ENCODE measurements around the gene RASGRP2.

Gene RASGRP2

DNA sequence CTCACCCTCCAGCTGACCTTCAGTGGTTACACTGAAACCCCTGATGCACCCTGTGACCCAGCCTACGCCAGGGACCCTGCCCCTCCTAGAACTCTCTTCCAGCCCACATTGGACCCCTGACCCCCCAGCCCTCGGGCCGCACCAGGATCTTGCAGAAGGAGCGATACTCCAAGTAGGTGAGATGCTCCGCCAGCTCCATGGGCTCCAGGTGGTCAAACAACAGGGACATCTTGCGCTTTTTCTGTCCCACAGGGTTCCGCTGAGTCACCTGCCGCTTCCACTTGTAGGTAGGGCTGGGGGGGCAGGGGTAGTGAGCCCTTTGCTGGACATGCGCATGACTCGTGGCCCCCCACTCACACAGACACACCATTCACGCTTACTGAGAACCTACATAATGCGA lies 4.1 kb downstream of the RASGRP2 start:
- no peak for DNase-seq

DNA sequence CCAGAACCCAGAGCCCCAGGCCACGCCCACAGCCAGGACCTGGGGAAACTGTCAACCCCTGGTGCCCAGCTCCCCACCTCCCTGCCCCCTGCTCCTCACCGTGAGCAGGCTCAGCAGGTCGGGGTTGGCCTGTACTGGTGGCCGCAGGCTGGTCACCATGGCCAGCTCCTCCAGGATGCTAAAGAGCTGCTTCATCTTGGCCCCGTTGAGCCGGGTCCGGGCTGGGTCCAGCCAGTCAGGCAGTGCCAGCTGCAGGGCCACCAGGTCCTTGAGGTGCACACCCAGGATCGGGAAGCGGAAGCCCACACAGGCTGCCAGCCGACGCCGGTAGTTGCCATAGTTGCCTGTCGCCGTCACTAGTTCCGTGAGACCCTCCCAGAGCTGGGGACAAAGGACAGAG lies 7.3 kb downstream of the RASGRP2 start:
- no peak for DNase-seq

DNA sequence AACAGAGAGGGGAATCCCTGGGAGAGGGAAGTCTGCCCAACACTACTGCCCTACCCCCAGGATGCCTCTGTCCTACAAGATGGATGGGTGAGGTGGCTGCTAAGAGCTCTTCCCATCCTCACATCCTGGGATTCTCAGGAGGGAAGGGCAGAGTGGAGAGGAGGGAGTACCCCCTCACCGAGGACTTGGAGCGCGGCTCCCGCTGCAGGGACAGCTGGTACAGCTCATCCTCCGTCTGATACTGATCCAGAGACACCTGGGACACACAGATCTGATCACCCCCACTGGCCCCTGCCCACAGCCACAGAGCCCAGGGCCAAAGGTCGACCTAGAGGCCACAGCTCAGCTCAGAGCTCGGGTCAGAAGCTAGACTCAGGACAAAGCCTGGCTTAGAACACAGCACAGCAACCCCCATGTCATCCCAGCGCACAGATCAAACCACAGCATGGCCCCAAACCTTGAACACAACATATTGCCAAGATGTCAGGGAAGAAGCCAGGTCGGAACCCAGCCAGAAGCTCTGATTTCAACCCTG lies 8.2 kb downstream of the RASGRP2 start:
- no peak for DNase-seq

DNA sequence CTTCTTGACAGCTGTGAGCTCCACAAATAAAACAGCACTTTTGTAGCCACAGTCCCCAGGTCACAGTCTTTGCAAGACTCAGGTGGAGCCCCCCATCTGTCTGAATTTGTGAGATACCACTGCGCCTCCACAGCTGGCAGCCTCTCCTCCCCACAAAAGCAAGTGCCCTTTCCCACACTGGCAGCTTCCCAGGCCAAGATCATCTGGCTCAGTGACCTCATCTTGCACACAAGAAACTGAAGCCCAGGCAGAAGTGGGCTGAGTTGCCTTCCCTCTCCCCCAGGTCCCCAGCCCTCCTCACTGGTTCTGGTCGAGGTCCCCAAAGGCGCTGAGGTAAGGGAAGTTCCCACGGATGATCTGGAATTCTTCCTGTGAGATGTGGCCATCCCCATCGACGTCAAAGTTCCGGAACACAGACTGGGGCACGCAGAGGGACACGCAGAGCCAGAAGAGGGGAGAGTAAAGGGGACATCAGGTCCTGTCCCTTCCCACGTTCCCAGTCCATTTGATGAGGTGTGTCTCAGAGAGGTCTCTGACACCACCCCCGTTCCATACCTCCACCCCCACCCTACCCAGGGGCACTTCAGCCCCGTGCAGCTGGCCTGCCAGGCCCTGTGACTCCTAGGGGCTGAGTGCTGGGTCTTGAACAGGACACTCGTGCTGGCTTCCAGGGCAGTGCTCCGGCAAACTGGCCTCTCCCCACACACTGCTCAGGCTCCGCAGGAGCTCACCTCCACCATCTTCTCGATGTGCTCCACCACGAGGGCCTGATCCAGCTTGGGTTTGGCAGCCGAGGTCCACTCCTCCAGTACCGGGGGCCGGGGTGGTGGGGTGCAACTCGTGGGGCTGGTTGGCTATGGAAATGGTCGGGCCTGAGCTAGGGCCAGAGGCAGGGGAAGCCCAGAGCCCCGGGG lies 8.9 kb downstream of the RASGRP2 start:
- DNase-seq: peak; percentile 36

DNA sequence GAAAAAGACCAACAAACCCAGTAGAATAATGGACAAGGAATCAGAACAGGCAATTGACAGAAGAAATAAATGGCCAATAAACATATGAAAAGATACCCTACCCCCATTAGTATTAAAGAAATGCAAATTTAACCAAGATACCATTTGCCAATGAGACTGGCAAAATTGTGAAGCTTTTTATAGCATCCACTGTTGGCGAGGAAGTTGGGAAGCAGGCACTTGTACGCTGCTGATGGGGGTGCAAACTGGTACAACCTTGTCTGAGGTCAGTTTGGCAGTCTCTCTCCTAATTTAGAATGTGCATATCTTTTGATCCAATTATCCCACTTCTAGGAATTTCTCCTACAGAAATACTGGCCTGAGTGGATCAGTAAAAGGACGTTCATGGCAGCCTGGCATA lies 12.3 kb downstream of the RASGRP2 start:
- no peak for DNase-seq

DNA sequence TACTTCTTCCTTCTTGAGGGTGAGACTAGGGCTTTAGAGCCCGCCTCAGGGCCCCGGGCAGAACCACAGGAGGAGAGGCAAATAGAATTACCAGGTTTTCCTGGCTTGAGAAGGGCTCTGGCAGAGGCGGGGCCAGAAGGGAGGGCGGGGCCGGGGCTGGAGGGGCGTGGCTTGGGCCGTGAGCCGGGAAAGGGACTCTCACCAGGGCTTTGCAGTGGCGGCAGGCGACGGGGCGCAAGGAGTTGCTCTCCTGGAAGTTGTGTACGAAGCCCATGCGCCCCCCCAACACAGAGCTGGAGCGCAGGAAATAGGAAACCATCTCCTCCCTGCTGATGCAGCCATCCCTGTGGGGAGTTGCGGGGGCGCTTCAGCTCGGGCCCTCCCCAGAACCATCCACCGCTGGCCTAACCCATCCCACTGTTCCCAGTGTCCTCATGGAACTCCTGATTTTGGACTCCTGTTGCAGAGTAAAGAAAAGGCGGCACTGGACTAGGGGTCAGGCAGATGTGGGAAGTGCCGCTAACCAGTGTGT lies 14.0 kb downstream of the RASGRP2 start:
- peak; percentile 28 for DNase-seq

DNA sequence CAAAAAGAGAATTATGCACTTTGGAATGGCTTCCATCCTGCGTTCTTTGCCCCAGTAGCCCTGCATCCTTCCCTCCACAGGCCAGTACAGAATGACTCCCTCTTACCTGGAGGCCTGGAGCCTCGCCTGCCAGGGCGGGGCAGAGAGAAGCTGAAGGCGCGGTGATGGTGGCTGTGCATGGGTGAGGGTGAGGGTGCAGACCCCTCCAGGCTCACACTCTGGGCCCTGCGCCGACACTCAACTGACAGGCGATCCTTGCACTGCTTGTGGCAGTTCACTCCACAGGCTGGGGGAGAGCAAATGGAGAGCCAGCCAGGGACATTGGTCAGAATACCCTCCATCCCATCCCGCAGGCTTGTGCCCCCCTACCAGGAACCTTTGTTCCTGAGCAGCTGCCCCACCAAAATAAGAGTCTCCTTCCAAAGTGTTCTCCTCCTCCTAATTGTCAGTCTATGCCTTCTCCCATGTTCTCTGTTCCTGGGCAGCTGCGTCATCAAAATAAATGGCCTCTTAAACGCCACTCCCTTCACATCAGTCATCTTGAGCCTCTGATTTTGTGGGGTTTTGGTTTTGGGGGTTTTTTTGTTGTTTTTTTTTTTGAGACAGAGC lies 15.1 kb downstream of the RASGRP2 start:
- DNase-seq: no peak

DNA sequence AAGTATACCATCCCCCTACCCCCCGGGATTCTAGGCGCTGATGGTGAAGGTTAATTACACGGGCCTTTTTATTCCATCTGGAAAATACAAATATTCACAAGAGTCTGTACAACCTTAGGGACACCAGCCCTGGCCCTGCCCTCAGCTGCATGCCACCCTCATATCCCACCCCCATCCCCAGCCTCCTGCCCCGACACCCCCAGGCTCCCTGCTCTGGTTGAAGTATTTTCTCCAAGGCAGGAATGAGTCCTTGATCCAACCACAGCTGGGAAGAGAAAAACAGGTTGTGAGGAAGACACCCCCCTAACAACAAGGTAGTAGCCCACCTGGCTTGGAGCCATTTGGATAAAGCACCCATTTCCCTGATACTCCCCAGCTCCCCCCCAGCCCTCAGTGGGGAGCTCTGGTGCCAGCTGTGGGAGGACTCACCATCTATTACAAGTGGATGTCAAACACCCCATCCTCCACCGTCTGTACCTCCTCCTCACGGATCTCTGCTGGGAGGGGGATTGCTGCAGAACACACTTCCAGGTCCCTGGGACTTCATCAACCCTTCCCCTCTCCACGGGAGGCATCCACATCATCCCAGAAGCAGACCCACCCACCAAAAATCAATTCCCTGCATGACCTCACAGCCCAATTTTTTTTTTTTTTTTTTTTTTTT lies 16.9 kb downstream of the RASGRP2 start:
- no peak for DNase-seq

DNA sequence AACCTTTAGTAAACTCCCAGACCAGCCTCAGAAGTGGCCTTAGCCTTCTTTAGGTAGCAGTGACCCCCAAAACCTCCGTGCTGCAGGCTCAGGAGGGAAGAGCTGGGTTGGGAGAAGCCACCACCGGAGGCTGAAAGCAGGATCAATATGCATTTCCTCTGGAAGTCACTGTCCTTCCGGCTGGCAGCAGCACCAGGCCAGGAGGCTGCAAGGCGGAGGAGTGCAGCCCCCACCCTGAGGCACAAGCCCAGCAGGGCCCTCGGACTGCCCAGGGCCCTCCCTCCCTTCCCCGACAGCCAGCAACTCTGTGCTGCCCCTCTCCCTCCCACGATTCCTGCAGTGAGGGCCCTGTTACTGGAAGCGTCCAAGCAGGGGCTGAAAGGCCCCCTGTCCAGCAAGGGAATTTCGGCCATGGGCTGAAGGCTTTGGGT lies 17.7 kb downstream of the RASGRP2 start:
- DNase-seq: no peak

DNA sequence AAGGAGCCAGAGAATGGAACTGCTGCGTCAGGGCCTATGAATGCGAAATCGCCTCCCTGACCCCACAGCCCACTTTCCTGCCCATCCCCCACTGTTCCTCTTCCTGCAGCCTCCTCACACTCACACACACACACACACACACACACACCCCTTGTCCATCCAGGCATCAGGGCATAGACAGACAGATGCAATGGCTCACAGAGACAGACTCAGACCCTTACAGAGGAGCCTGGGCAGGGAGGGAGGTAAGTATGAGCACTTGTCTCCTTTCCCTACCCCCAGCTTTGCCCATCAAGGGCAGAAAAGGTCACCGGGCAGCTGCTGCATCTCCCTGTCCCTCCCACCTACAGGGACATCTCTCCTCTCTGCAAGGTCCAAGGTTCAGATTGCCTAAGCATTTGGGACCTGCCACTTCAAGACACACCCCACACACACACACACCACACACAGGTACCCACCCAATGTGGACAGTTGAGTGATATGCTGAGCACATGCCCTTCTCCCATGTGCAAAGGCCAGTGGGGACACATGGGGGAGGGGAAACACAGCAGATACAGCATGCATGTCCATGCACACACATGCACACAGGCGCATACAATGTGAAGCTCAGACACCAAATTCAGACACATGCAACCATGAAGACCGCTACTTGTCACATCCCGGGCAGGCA lies 18.9 kb downstream of the RASGRP2 start:
- no peak for DNase-seq

DNA sequence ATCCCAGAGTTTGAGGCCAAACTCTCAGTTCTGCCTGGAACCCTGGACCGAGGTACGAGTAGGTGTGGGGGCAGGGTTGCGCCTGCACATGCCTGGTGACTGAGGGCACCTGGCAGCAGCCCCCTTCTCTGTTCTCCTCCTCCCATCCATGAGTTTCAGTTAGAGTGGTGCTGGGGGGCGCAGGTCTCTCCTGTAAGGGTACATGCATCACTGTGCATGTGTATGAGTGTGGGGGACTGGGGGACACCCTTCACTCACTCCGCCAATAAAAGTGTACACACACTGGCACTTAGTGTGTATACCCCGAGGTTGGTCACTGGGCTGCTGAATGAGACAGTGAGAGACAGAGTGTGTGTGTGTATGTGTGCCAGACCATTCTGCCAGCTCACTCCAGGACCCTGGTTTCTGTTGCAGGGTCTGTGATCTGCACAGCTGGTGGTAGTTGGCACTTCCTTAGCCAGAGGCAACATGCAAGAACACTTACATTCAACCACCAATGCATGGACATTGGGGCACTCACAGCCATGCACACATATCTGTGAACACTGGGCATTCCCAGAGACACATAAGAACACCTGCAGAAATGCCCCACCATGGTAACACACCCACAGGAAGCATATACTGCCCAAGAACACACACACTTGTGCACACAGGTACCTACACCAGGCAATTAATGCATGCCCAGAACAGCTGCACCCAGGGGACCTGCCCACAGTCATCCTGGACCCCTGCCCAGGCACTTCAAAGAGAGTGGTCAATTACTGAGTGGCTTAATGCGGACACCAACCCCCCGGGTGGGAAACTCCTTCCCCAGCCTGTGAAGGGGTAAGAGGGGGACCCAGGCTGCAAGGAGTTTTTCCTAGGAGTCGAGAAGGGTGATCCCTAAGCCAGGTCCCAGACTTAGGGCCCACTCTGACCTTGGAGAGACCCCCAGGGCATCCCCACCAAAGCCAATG lies 19.8 kb downstream of the RASGRP2 start:
- no peak for DNase-seq

DNA sequence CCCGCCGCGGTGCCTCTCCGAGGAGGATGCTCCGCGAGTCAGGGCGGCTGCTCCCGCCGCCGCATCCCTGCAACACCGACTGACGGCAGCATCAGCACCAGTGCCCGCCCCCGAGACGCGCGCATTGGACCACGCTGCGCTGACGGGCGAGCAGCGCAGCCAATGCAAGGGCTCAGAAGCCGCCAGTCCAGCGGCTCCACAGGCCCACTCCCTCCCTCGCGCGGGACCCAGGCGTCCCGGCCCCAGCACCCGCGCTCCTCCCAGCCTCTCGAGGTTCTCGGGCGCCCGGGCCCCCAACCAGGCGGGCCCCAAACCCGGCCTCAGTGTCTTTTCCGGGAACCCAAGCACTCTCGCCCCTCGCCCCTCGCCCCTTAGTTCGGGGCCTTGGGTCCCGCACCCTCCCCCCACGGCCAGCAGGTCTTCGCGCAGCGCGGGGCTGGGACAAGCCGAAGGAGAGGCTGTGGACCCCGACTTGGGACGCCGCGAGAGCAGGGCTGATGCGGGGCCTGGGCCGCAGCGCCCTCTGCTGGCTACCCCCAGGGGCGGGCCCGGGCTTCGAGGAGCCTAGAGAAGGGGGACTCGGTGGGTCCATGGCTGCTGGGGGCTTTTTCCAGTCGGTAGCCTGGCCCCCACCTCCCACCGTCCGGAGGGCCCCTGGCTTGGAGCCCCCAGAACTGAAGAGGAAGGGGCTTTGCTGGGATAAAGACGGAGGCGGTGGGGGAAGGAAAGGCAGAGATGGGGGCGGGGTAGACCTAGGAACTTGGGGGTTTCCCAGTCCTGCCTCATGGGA lies 20.6 kb downstream of the RASGRP2 start, which contains the start of gene NRXN2:
Gene NRXN2 (minus strand): TSS at position 81 of the 790 bp plus-strand sequence. CDS start 9,498 bp downstream, outside the sequence.
- peak; percentile 87 for DNase-seq

DNA sequence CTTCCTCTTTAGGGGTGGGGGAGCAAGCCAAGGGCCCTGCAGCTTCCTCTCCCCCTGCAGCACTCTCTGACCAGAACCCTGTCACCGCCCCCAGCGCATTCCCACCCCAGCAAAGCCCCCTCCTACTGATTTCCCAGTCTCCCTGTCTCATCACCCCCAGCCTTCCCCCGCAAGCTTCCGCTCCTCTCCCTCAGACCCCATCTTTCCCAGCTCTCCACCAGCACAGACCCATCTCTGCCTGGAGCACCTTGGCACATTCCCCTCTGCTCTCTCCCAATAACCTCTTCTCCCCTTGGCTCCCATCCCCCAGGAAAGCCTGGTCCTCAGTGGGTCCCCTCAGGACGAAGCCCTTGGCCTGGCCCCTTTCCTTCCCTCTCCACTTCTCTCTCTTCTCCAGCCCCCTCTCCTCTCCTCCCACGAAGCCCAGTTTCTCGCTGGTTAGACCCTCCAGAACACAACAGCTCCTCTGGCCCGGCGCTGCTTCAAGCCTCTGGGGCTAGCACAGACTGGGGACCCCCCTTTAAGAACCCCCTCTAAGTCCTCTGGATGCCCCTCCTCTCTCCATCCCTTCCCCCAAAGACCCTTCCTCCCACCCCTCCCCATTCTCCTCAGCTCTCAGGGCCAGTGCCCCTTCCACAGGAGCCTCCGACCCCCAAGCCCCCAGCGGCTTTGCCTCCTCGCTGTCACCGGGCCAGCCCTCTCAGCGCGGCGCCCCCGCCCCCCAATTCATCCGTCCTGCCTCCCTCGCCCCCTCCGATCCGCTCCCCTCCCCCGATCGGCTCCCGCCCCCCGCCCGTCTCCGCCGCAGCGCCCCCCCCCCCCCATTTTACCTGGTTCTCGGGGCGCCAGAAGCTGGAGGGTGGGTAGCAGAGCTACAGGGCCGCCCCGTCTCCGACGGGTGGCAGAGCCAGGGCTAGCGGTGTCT lies 21.5 kb downstream of the RASGRP2 start:
- DNase-seq: no peak

DNA sequence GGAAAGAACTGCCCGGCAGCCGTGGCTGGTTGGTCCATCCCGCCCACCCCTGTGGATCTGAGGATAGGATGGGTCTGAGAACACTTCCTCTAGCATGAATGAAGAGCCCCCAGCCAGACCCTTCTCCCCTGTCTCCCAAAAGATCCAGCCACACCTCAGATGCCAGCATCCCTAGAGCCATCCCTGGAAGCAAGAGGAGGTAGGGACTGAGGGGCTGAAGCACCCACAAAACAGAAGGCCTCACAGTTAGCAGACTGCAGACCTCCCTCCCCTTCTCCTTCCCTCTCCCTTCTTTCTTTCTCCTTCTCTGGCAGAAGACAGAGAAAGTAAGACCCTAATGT lies 22.6 kb downstream of the RASGRP2 start:
- no peak for DNase-seq

DNA sequence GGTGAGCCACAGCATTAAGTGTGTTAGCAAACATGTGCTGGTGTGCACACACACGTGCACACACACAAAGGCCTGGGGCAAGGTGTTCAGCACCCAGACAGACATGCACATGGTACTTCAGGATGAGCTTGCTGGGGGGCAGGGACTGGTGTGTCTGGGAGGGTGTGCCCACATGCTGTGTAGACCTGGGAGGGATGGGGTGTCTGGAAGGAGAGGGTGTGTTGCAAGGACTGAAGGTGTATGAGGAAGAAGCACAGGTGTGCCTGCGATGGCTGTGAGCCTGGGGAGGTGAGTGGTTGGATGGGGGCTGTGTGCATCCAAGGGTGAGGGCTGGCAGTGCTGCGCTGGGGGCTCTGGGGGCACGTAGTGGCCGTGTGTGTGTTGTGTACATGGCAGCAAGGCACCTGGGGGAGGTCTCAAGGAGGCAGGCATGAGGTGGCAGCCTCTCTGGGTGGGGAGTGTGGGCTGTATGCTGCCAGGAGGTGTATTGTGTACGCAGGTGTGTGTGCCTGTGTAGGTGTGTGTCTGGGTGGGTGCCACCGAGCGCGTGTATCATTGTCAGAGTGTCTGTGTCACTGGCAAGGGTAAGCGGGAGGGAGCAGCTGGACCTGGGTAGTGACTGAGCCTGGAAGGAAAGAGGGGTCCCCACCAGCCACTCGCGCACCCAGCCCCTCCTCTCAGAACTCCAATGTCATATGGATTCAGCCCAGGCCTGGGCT lies 23.1 kb downstream of the RASGRP2 start:
- DNase-seq: no peak

DNA sequence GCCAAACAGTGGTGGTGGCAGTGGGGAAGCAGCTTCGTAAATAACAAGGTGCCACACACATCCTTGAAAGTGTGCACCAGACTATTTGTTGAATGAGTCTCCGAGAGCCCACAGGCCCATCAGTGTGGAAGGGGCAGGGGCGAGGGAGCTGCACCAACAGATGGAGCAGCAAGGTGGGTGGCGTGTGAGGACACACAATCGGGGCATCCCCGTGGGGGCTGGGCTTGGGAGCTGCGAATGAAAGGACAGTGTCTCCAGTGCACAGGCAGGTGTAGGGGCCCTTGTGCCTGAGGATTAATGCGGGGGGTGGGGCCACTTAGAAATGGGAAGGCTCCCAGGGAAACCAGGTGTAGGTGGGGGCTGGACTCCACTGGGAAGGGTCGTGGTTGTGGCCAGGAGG lies 23.8 kb downstream of the RASGRP2 start:
- no peak for DNase-seq

DNA sequence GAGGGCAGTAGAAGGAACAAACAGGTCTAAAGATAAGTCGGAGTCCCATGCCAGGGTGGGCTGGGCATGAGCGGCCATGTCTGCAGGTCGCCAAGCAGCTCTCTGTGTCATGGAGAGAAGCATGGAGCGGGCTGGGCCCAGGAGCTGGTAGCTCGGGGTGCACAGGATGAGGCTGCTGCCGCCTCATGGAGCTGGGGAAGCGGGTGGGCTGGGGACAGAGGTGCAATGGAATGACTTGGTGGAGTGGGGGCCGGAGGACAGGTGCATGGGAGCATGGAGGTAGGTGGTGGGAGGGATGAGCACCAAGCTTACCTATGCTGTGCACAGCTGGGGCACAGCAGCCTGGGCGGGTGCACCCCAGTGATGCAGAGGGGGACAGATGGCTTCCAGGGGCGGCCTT lies 24.5 kb downstream of the RASGRP2 start:
- DNase-seq: no peak

DNA sequence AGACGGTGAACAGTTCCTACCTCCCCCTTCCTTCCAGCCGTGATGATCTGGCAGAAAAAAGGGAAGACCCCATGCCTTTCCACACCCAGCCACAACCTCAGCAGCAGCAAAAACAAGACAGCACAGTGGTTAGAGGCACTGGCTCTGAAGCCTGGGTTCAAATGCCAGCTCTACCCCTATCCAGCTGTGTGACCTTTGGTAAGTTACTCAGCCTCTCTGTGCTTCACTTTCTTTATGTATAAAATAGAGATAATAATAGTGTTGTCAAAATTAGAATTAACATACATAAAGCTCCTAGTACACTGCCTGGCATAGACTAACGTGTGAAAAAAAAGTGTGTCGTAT lies 25.2 kb downstream of the RASGRP2 start:
- DNase-seq: no peak
